Activated T-helper 1 cell treated with Interleukin-2 at 50 U/mL for 16 hours (primary cell): ENCODE measurements around the gene PPP1R1C.

Experiments used
- DNase-seq: peaks from one replicate; pipeline ENCODE4 v3.0.0-alpha.2; 2020; ENCODE audit warnings: low read depth

The PPP1R1C gene

GRCh38 chr2:182064019-182064778, 78.5 kb downstream of the PPP1R1C start:
- DNase-seq: no peak

- no peak for DNase-seq
These were observed 80.9 kb downstream of the PPP1R1C start for GRCh38 chr2:182066400-182067087.

- no peak for DNase-seq
These were observed 81.7 kb downstream of the PPP1R1C start for GRCh38 chr2:182067393-182067792.

GRCh38 chr2:182068811-182069210, 83.2 kb downstream of the PPP1R1C start:
- no peak for DNase-seq

- DNase-seq: no peak
These were observed 83.8 kb downstream of the PPP1R1C start for GRCh38 chr2:182069416-182069815.

GRCh38 chr2:182069908-182070307, 84.3 kb downstream of the PPP1R1C start:
- no peak for DNase-seq

- DNase-seq: no peak
These were observed 85.1 kb downstream of the PPP1R1C start for GRCh38 chr2:182070736-182071135.

GRCh38 chr2:182072861-182073260, 87.2 kb downstream of the PPP1R1C start:
- no peak for DNase-seq

GRCh38 chr2:182073613-182074012, 88.0 kb downstream of the PPP1R1C start:
- no peak for DNase-seq

GRCh38 chr2:182077023-182077422, 91.4 kb downstream of the PPP1R1C start:
- DNase-seq: no peak

- no peak for DNase-seq
These were observed 91.9 kb downstream of the PPP1R1C start for GRCh38 chr2:182077448-182078142.

GRCh38 chr2:182078988-182079602, 93.4 kb downstream of the PPP1R1C start:
- DNase-seq: no peak

- no peak for DNase-seq
These were observed 94.8 kb downstream of the PPP1R1C start for GRCh38 chr2:182080493-182080892.

GRCh38 chr2:182081602-182082260, 96.1 kb downstream of the PPP1R1C start:
- DNase-seq: no peak

- no peak for DNase-seq
These were observed 103.1 kb downstream of the PPP1R1C start for GRCh38 chr2:182088681-182089320.

GRCh38 chr2:182090486-182090885, 104.8 kb downstream of the PPP1R1C start:
- DNase-seq: no peak

- DNase-seq: no peak
These were observed 112.0 kb downstream of the PPP1R1C start for GRCh38 chr2:182097571-182098164.

GRCh38 chr2:182098648-182099047, 113.0 kb downstream of the PPP1R1C start:
- no peak for DNase-seq

GRCh38 chr2:182101263-182101662, 115.6 kb downstream of the PPP1R1C start:
- DNase-seq: no peak

GRCh38 chr2:182103526-182103925, 117.9 kb downstream of the PPP1R1C start:
- no peak for DNase-seq

- no peak for DNase-seq
These were observed 124.7 kb downstream of the PPP1R1C start for GRCh38 chr2:182110347-182110746.
